Hepatocyte (in vitro differentiated cells): ENCODE results near the gene HCN3. TPM values are rescaled to one million over a fixed set of nuclear protein-coding genes. Genes with fewer than 3 reads are reported as not detected.

ENCODE experiments used
- DNase-seq: peaks from one replicate; pipeline ENCODE4 v3.0.0-alpha.2; 2016; ENCODE audit warnings: low spot score
- H2AFZ ChIP-seq: fragments of 200-600 bp; sonication (generic); 2 replicates; pipeline ENCODE4 v1.6.0; 2016; ENCODE audit warnings: antibody characterized with exemption, mild to moderate bottlenecking
- H3K27ac ChIP-seq: fragments of 200-600 bp; sonication (generic); 2 replicates; pipeline ENCODE4 v1.5.1; 2016; ENCODE audit warnings: mild to moderate bottlenecking
- H3K27me3 ChIP-seq: fragments of 200-600 bp; sonication (generic); 2 replicates; pipeline ENCODE4 v1.6.1; 2016
- H3K36me3 ChIP-seq: fragments of 200-600 bp; sonication (generic); replicated peaks from 2 replicates; pipeline ENCODE4 v1.5.1; 2016; ENCODE audit warnings: low read depth; ENCODE audit not compliant: insufficient read depth
- H3K4me1 ChIP-seq: fragments of 200-600 bp; sonication (generic); 2 replicates; pipeline ENCODE4 v1.5.1; 2016; ENCODE audit warnings: mild to moderate bottlenecking, moderate library complexity; ENCODE audit not compliant: insufficient read depth
- H3K4me2 ChIP-seq: fragments of 200-600 bp; sonication (generic); 2 replicates; pipeline ENCODE4 v1.6.0; 2016
- H3K4me3 ChIP-seq: fragments of 200-600 bp; sonication (generic); 2 replicates; pipeline ENCODE4 v1.5.1; 2016; ENCODE audit warnings: mild to moderate bottlenecking
- H3K79me2 ChIP-seq: fragments of 200-600 bp; sonication (generic); 2 replicates; pipeline ENCODE4 v1.6.0; 2017; ENCODE audit warnings: mild to moderate bottlenecking
- H3K9me2 ChIP-seq: fragments of 200-600 bp; sonication (generic); replicated peaks from 2 replicates; pipeline ENCODE4 v1.6.0; 2017; ENCODE audit warnings: mild to moderate bottlenecking; ENCODE audit not compliant: insufficient read depth
- H3K9me3 ChIP-seq: fragments of 200-600 bp; sonication (generic); 2 replicates; pipeline ENCODE4 v1.5.1; 2016; ENCODE audit warnings: low read depth, mild to moderate bottlenecking
- H4K20me1 ChIP-seq: fragments of 200-600 bp; sonication (generic); 2 replicates; pipeline ENCODE4 v1.6.0; 2016; ENCODE audit warnings: mild to moderate bottlenecking; ENCODE audit not compliant: insufficient read depth, poor library complexity, severe bottlenecking
- CTCF ChIP-seq: fragments of 200-600 bp; sonication (generic); IDR thresholded peaks from 2 replicates; pipeline ENCODE4 v1.5.1; 2016; ENCODE audit warnings: antibody characterized with exemption, mild to moderate bottlenecking; ENCODE audit not compliant: poor library complexity
- EZH2 ChIP-seq: fragments of 200-600 bp; sonication (generic); IDR thresholded peaks from 2 replicates; pipeline ENCODE4 v1.6.1; 2016; ENCODE audit warnings: antibody characterized with exemption, mild to moderate bottlenecking, borderline replicate concordance
- EZH2phosphoT487 ChIP-seq: fragments of 200-600 bp; sonication (generic); IDR thresholded peaks from one replicate; pipeline ENCODE4 v1.6.1; 2018; ENCODE audit warnings: antibody characterized with exemption, mild to moderate bottlenecking, low read depth, moderate library complexity; ENCODE audit not compliant: unreplicated experiment, severe bottlenecking
- WGBS: methylation state at CpG from one replicate; pipeline ENCODE4 v1.1.6; 2016; ENCODE audit warnings: low lambda C conversion rate; ENCODE audit errors: missing lambda C conversion rate; 5-methylcytosine and 5-hydroxymethylcytosine counted together
- polyA plus RNA-seq: library from polyadenylated mRNA; unstranded; fragments of >200 nt; fragmentation: Nextera tagmentation; extraction: Ambion mirVana; gene quantifications from 2 replicates; pipeline ENCODE4 v1.2.1, GENCODE V29; 2016
- total RNA-seq: library from RNA; depleted of rRNA; stranded (reverse); fragments of >200 nt; gene quantifications from 2 replicates; pipeline ENCODE4 v1.2.3, GENCODE V29; 2014

HCN3 gene
- total and polyA plus RNA-seq, 2 experiments from 2014 or later, result 4.3 to 5.6 TPM

GRCh38 chr1:155294520-155295182 lies 17.4 kb downstream of the HCN3 start:
- Histone ChIP-seq H2AFZ (no peak overlapping the region), H3K36me3 (no peaks in the 10 kb centered on the region)
- WGBS, result 44% methylated on average over 46 of the region's 46 CpGs

GRCh38 chr1:155295183-155295941 lies 18.1 kb downstream of the HCN3 start:
- H3K4me3 ChIP-seq, result no peak overlapping the region
- H3K79me2 ChIP-seq, result no peaks in the 10 kb centered on the region
- H3K27me3 ChIP-seq, result peaks cover 45% of the 10 kb centered on the region
- 9% methylated on average over 46 of the region's 47 CpGs for WGBS
- H4K20me1 ChIP-seq, result no peaks in the 10 kb centered on the region
- no peaks in the 10 kb centered on the region for H3K4me1 ChIP-seq
- H3K9me3 ChIP-seq, result no peaks in the 10 kb centered on the region
- DNase-seq, result no peak
- no peak overlapping the region for H2AFZ ChIP-seq
- H3K4me2 ChIP-seq, result peak overlapping the region; percentile 68
- no peaks in the 10 kb centered on the region for H3K9me2 ChIP-seq
- TF ChIP-seq EZH2phosphoT487 (no peak), CTCF (no peak), EZH2 (peak; percentile 51)
- H3K36me3 ChIP-seq, result no peaks in the 10 kb centered on the region
- H3K27ac ChIP-seq, result no peak overlapping the region

More at GRCh38 chr1:155294520-155295182, 17.4 kb downstream of the HCN3 start:
- no peak for DNase-seq
- Histone ChIP-seq H3K4me2 (peak overlapping the region; percentile 68), H3K79me2 (no peaks in the 10 kb centered on the region), H3K4me1 (no peaks in the 10 kb centered on the region), H3K9me3 (no peaks in the 10 kb centered on the region), H3K27me3 (peaks cover 45% of the 10 kb centered on the region), H3K9me2 (no peaks in the 10 kb centered on the region), H3K27ac (no peak overlapping the region), H4K20me1 (no peaks in the 10 kb centered on the region), H3K4me3 (no peak overlapping the region)
- TF ChIP-seq CTCF (no peak), EZH2phosphoT487 (no peak), EZH2 (no peak)

- H3K4me2 ChIP-seq, result no peak overlapping the region
- H3K79me2 ChIP-seq, result no peaks in the 10 kb centered on the region
- TF ChIP-seq EZH2phosphoT487 (no peak), CTCF (no peak), EZH2 (no peak)
- DNase-seq, result no peak
- H3K9me3 ChIP-seq, result no peaks in the 10 kb centered on the region
- H3K4me3 ChIP-seq, result no peak overlapping the region
- H2AFZ ChIP-seq, result no peak overlapping the region
- H3K27ac ChIP-seq, result no peak overlapping the region
- WGBS, result 82% methylated on average over 7 of the region's 7 CpGs
- H3K27me3 ChIP-seq, result peaks cover 45% of the 10 kb centered on the region
- H3K36me3 ChIP-seq, result no peaks in the 10 kb centered on the region
- peaks cover under 1% of the 10 kb centered on the region for H3K4me1 ChIP-seq
- H4K20me1 ChIP-seq, result no peaks in the 10 kb centered on the region
- H3K9me2 ChIP-seq, result no peaks in the 10 kb centered on the region
Observed at GRCh38 chr1:155295942-155296267, 18.6 kb downstream of the HCN3 start.
